ENCODE results near the gene SPACA7.

DNA sequence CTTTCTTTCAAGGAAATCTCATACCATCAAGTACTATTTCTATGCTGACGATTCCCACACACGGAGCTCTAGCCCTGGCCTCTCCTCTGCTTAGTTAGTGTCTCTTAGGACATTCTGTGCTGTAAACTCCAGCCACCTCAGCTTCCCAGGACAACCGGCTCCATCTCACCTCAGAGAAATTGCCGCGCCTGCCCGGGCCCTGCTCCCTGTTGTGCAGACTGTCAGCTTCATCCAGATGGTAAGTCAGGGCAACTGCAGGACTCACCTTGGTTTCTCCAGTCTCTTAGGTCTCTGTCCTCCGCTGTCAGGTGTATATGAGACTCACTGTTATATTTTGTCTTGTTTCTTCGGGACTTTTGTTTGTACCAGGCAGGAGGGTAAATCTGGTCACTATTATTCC is 98.7 kb downstream of the SPACA7 start:
- TF ChIP-seq, protein P1, sequence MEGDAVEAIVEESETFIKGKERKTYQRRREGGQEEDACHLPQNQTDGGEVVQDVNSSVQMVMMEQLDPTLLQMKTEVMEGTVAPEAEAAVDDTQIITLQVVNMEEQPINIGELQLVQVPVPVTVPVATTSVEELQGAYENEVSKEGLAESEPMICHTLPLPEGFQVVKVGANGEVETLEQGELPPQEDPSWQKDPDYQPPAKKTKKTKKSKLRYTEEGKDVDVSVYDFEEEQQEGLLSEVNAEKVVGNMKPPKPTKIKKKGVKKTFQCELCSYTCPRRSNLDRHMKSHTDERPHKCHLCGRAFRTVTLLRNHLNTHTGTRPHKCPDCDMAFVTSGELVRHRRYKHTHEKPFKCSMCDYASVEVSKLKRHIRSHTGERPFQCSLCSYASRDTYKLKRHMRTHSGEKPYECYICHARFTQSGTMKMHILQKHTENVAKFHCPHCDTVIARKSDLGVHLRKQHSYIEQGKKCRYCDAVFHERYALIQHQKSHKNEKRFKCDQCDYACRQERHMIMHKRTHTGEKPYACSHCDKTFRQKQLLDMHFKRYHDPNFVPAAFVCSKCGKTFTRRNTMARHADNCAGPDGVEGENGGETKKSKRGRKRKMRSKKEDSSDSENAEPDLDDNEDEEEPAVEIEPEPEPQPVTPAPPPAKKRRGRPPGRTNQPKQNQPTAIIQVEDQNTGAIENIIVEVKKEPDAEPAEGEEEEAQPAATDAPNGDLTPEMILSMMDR (IDR thresholded peaks at IDR 0.05), result no peak
- TF ChIP-seq POLR2A (IDR thresholded peaks at IDR 0.05), result no peak
